Measurements from ENCODE around the gene SCRT2.
"Not testable (repeated sequence)": the region's sequence is repeated elsewhere in the genome, so short reads cannot be mapped to it uniquely, and the experiment has no call there.

Gene SCRT2

DNA sequence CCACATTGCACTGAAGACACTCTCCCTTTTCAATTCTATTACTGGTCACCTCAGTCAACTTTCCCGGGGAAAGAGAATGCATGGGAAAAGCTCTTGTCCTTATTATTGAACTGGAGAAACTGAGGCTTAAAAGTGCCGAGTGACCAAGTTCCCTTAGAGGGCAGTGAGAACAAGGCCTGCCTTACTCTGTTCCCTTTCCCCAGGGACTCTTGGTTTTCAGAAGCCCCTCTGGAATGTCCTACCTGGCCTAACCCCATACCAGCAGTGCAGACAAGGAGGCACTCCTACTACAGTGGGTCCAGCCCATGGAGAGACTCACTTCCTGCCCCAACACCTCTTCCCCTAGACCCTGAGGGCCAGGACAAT, 28.8 kb downstream of the SCRT2 start:
- Mint-ChIP-seq H3K4me3 (no peak overlapping the region), H3K27ac (no peak overlapping the region)
- DNase-seq (ENCODE audit: low spot score in 2 of 2): no peak

DNA sequence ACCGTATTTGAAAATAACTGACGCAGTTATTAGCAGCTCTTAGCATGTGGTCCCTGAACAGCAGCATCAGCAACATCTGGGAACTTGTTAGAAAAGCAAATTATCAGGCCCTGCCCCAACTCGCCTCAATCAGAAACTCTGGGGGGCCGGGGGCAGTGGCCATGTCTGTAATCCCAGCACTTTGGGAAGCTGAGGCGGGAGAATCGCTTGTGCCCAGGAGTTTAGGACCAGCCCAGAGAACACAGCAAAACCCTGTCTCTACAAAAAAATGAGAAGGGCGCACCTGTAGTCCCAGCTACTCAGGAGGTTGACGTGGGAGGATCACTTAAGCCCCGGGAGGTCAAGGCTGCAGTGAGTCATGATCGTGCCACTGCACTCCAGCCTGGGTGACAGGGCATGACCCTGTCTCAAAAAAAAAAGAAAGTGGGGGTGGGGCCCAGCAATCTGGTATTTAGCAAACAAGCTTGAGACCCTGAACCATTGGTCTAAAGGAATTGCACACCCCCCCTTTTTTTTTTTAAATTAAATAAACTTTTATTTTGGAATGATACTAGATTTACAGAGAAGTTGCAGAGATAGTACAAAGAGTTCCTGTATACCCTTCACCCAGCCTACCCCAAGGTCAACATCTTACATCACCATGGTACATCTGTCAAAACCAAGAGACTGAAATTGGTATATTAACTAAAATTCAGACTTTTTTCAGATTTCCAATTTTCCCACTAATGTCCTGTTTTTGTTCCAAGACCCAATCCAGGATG, 29.3 kb downstream of the SCRT2 start:
- H3K27ac Mint-ChIP-seq: no peak overlapping the region
- H3K36me3 Mint-ChIP-seq: no peaks in the 10 kb centered on the region
- no peak overlapping the region for H3K4me3 Mint-ChIP-seq
- H3K27me3 Mint-ChIP-seq: peaks cover 16% of the 10 kb centered on the region
- ATAC-seq (ENCODE audit: low read depth) (no peak), DNase-seq (ENCODE audit: low spot score in 2 of 2) (no peak)
- H3K9me3 Mint-ChIP-seq: no peaks in the 10 kb centered on the region
- H3K4me1 Mint-ChIP-seq: peaks cover 5% of the 10 kb centered on the region

More for the DNA sequence above, 28.8 kb downstream of the SCRT2 start:
- Mint-ChIP-seq H3K4me1 (peaks cover 5% of the 10 kb centered on the region), H3K9me3 (no peaks in the 10 kb centered on the region), H3K27me3 (peaks cover 14% of the 10 kb centered on the region), H3K36me3 (no peaks in the 10 kb centered on the region)
- ATAC-seq (ENCODE audit: low read depth): no peak

DNA sequence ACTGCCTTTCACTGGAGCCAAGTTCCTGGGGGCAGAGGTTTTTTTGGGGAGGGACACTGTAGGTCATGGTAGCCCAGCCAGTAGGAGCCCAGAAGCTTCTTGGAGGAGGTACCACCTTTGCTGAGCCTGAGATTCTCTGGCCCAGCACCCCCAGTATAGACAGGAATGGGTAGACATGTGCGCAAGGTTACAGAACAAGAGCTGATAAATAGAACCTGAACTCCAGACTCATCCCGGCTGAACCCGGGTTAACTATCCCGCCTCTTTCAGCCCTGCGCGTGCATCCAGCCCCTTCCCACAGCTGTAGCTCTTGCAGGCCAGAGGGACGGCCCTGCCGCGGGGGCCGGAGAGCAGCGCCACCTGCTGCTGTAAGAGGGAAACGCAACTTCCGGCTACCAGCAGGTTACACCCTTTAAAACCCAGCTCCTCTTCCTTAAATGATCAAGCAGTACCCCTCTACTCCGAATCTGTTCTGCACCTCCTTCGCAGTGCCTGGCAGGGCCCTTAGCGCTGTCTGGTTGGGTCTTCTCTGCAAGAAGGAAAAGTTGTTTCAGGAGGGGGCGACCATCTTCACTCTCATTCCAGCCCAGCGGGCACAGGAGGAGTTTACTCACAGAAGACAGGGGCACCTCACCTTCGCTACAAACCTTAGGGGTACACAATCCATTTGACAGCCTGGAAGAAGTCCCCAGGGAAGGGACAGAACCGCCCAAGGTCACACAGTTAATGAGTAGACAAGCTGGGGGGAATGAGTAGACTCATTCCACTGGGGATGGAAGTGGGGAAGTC, 30.1 kb downstream of the SCRT2 start:
- peak; percentile 81 for ATAC-seq (ENCODE audit: low read depth)
- DNase-seq (ENCODE audit: low spot score in 2 of 2): peak; percentile 68 to 80
- Mint-ChIP-seq H3K36me3 (no peaks in the 10 kb centered on the region), H3K4me1 (peaks cover 3% of the 10 kb centered on the region), H3K9me3 (no peaks in the 10 kb centered on the region), H3K4me3 (no peak overlapping the region), H3K27ac (no peak overlapping the region), H3K27me3 (peaks cover 13% of the 10 kb centered on the region)

DNA sequence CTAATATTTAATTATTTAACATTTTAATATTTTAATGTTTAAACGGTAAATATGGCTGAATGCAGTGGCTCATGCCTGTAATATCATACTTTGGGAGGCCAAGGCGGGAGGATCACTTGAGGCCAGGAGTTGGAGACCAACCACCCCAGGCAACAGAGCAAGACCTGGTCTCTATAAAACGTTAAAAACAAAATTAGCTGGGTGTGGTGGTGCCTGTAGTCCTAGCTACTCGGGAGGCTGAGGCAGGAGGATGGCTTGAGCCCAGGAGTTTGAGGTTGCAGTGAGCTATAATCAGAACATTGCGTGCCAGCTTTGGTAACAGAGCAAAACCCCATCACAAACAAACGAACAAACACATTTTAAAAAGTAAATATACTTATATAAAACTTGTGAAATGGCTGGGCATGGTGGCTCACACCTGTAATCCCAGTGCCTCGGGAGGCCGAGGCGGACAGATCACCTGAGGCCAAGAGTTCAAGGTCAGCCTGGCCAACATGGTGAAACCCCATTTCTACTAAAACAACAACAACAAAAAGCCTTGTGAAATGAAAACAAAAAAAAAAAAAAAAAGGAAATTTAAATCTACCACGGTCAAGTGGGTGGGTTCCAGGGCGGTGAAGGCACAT, 30.8 kb downstream of the SCRT2 start:
- no peak overlapping the region for H3K27ac Mint-ChIP-seq
- DNase-seq (ENCODE audit: low spot score in 2 of 2) (no peak), ATAC-seq (ENCODE audit: low read depth) (no peak)
- H3K4me1 Mint-ChIP-seq: peaks cover 3% of the 10 kb centered on the region
- H3K9me3 Mint-ChIP-seq: no peaks in the 10 kb centered on the region
- no peak overlapping the region for H3K4me3 Mint-ChIP-seq
- H3K27me3 Mint-ChIP-seq: peaks cover 16% of the 10 kb centered on the region
- no peaks in the 10 kb centered on the region for H3K36me3 Mint-ChIP-seq

DNA sequence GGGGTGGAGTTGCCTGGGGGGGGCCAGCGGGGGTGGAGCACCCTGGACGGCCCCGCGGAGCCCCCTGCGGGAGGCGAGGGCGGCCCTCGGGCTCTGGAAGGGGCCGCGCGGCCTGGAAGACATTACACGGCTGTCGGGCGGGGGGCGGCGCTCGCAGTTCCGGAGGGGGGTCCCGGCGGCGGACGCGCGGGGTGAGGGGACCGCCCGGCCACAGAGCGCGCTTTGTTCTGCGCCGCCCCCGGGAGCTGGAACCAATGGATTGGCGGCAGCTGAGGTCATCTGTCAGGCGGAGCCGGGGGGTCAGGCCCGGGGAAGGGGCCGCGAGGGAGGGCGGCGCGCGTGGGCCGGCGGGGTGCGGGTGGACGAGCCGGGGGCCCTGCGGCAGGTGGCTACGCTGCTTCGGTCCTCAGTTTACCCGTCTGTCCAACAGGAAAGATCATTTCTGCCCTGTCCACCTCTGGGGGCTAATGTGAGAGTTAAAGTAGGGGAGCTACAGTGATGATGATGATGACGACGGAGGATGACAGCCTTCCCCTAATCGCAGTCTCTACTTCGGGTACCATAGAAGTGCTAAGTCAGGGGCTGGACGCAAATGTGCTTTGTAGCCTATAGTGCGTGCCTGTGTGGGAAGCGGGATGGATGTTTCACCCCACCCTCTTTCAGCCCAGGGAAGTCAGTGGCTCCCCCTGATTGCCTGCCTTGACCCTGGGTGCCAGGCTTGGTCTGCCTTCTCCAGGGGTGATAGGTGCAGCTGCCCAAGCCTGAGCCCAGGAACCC, 33.0 kb downstream of the SCRT2 start:
- no peak for ATAC-seq (ENCODE audit: low read depth)
- Mint-ChIP-seq H3K36me3 (no peaks in the 10 kb centered on the region), H3K27me3 (peaks cover 17% of the 10 kb centered on the region), H3K27ac (no peak overlapping the region), H3K4me3 (no peak overlapping the region), H3K4me1 (peaks cover 3% of the 10 kb centered on the region), H3K9me3 (no peaks in the 10 kb centered on the region)
- no peak for DNase-seq (ENCODE audit: low spot score in 2 of 2)

DNA sequence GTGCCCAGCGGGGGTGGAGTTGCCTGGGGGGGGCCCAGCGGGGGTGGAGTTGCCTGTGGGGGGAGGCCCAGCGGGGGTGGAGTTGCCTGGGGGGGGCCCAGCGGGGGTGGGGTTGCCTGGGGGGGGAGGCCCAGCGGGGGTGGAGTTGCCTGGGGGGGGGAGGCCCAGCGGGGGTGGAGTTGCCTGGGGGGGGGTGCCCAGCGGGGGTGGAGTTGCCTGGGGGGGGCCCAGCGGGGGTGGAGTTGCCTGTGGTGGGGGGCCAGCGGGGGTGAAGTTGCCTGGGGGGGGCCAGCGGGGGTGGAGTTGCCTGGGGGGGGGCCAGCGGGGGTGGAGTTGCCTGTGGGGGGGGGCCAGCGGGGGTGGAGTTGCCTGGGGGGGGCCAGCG, 33.6 kb downstream of the SCRT2 start:
- not testable (repeated sequence) for H3K4me1 Mint-ChIP-seq; H3K4me3 Mint-ChIP-seq; DNase-seq (ENCODE audit: low spot score in 2 of 2); H3K36me3 Mint-ChIP-seq; H3K9me3 Mint-ChIP-seq; H3K27ac Mint-ChIP-seq; ATAC-seq (ENCODE audit: low read depth)
- peaks cover 19% of the 10 kb centered on the region for H3K27me3 Mint-ChIP-seq

DNA sequence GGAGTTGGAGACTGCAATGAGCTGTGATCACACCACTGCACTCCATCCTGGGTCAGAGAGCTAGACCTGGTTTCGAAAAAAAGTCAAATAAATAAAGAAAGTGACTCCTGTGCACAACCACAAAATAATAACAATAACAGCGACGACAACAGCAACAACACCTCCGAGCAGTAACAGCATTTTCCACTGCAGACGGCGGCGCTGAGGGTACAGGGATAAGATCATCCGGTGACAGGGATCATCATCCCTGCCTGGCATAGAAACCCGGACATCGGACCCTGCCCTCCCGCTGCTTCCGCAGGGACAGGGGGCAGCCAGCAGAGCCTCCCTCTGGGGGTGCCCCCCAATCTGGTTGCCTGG, 34.1 kb downstream of the SCRT2 start:
- Mint-ChIP-seq H3K4me3 (no peak overlapping the region), H3K27me3 (peaks cover 19% of the 10 kb centered on the region), H3K9me3 (no peaks in the 10 kb centered on the region), H3K27ac (no peak overlapping the region), H3K36me3 (no peaks in the 10 kb centered on the region), H3K4me1 (peaks cover 3% of the 10 kb centered on the region)
- no peak for ATAC-seq (ENCODE audit: low read depth)
- no peak for DNase-seq (ENCODE audit: low spot score in 2 of 2)

DNA sequence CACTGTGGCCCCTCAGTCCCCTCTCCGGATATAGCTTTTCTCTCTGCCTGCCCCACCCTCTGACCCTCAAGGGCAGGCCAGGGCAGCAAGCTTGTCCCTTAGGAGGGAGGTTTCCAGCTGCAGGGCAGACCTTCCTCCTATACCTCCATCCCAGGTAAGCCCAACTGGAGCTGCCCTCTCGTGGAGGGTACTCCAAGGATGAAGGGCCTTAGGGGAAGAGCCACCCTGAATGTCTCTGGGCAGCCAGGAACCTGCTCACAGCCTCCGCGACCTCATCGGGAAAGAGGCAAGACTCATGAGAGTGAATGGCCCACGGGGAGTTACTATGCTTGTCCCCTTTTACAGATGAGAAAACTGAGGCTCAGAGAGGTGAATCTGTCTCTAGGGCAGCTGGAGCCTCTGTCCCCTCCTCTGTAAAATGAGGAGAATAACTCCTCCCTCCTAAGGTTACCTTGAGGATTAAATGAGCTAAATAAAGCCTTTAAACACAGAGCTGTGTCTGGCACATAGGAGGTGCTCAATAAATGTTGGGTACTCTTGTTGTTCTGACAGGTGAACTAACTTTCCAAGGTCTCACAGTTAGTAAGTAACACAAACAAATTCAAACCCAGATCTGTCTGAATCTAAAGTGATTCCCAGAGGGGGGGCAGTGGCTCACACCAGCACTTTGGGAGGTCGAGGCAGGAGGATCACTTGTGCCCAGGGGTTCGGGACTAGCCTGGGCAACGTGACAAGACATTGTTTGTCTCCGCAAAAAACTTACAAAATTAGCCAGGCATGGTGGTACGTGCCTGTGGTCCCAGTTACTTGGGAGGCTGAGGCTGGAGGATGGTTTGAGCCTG, 34.7 kb downstream of the SCRT2 start:
- no peak for ATAC-seq (ENCODE audit: low read depth)
- Mint-ChIP-seq H3K27ac (no peak overlapping the region), H3K27me3 (peaks cover 19% of the 10 kb centered on the region), H3K4me1 (peaks cover 3% of the 10 kb centered on the region), H3K4me3 (no peak overlapping the region), H3K36me3 (no peaks in the 10 kb centered on the region), H3K9me3 (no peaks in the 10 kb centered on the region)
- DNase-seq (ENCODE audit: low spot score in 2 of 2): no peak

DNA sequence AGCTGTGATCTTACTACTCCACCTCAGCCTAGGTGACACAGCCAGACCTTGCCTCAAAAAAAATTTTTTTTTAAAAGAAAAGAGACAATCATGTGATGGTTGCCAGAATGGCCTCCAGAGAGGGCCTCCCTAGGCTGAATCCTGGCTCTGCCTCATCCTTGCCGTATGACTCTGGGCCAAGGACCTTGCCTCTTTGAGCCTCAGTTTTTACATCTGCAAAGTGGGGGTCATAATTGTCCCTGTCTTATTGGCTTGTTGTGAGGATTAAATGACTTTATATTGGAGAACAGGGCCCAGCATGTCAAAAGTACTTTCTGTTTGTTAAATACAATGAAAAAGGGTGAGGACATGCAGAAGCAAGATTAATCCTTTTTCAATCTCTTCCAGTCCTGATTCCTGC, 37.0 kb downstream of the SCRT2 start:
- H3K4me3 Mint-ChIP-seq: no peak overlapping the region
- no peaks in the 10 kb centered on the region for H3K9me3 Mint-ChIP-seq
- no peak overlapping the region for H3K27ac Mint-ChIP-seq
- ATAC-seq (ENCODE audit: low read depth) (no peak), DNase-seq (ENCODE audit: low spot score in 2 of 2) (no peak)
- peaks cover 20% of the 10 kb centered on the region for H3K27me3 Mint-ChIP-seq
- H3K36me3 Mint-ChIP-seq: no peaks in the 10 kb centered on the region
- no peaks in the 10 kb centered on the region for H3K4me1 Mint-ChIP-seq

DNA sequence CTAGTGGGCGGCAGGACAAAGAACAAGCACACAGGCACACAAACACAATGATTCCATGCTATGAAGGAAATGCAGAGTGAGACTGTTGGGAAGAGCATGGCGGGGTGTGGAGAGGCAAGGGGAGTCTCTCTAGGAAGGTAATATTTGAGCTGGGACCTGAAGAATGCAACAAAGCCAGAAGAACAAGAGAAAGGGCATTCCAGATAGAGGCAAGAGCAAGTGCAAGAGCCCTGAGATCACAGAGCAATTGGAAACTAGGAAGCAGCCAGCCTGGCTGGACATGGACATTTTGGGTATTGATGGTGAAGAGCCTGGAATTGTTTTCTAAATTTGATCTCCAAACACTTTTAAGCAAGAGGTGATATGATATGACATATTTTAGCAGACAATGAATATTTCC, 38.0 kb downstream of the SCRT2 start:
- Mint-ChIP-seq H3K27ac (no peak overlapping the region), H3K36me3 (no peaks in the 10 kb centered on the region), H3K4me1 (no peaks in the 10 kb centered on the region), H3K27me3 (peaks cover 15% of the 10 kb centered on the region), H3K9me3 (no peaks in the 10 kb centered on the region), H3K4me3 (no peak overlapping the region)
- DNase-seq (ENCODE audit: low spot score in 2 of 2): no peak
- ATAC-seq (ENCODE audit: low read depth): no peak

DNA sequence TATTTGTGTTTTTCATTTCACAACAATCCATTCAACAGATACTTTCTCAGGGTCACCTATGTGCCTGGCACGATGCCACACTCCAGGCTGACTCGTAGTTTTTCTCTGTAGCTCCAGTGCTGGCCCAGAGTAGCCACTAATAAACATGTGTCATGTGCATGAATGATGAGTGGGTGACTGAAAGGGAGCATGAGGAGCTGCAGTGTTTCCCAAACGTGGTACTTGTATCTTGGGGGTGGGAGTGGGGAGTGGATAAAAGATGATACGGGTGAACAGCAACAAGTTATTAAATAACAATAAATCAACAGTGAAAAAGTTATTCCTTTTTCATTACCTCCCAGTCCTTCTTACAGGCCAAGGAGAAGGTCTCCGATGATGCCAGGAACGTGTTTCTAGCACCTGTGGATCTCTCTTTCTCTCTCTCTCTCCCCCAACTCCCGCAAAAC, 39.7 kb downstream of the SCRT2 start:
- H3K36me3 Mint-ChIP-seq: no peaks in the 10 kb centered on the region
- no peaks in the 10 kb centered on the region for H3K9me3 Mint-ChIP-seq
- H3K4me1 Mint-ChIP-seq: no peaks in the 10 kb centered on the region
- no peak overlapping the region for H3K27ac Mint-ChIP-seq
- no peak for ATAC-seq (ENCODE audit: low read depth)
- no peak for DNase-seq (ENCODE audit: low spot score in 2 of 2)
- H3K27me3 Mint-ChIP-seq: peaks cover 15% of the 10 kb centered on the region
- H3K4me3 Mint-ChIP-seq: no peak overlapping the region

DNA sequence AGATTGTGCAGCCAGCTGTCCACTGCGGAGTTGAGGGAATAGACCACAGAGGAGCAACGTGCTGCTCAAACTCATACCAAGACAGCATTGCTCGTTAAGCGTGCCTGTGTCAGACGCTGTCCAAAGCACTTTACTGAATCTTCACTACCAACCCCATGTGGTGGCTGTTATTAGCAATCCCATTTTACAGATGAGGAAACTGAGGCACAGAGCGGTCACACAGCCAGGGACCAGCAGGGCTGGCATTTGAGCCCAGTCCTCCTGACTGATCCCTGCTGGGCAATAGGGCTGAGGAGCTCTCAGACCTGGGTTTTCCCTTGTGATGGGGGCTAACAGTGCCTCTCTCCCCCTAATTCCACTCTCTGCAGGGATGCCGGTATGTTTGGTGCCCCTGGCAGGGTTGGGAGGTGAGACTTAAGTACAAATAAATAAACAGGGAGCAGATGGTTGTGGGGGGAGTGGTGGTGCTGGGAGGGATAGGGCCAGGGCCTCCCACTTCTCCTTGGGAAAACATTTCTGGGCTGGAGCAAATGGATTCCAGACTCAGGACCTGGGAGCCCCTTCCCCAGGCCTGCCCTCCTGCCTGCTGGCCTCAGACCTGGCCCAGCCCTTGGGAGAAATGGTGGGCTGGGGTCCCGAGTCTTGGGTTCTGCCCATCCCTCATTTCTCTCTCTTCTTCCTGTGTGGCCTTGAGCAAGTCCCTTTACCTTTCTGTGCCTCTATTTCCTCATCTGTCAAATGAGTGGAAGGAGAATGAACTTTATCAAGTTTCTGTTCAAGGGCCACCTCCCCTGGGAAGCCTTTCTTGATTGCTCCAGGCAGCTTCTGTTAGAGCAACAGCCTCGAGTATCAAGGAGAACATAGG, 40.3 kb downstream of the SCRT2 start:
- peaks cover 14% of the 10 kb centered on the region for H3K27me3 Mint-ChIP-seq
- DNase-seq (ENCODE audit: low spot score in 2 of 2) (no peak), ATAC-seq (ENCODE audit: low read depth) (no peak)
- no peak overlapping the region for H3K4me3 Mint-ChIP-seq
- no peak overlapping the region for H3K27ac Mint-ChIP-seq
- H3K9me3 Mint-ChIP-seq: no peaks in the 10 kb centered on the region
- H3K36me3 Mint-ChIP-seq: no peaks in the 10 kb centered on the region
- H3K4me1 Mint-ChIP-seq: no peaks in the 10 kb centered on the region

Measured in memory B cell (primary cell).